ENCODE results near the gene MYLK. TPM values are rescaled to one million over a fixed set of nuclear protein-coding genes. Genes with fewer than 3 reads are reported as not detected.

The MYLK gene
- total RNA-seq, 1 donor from 2014 or later, result 4.3 TPM

GRCh38 chr3:123692041-123692440 lies 192.1 kb downstream of the MYLK start:
- Mint-ChIP-seq H3K9me3 (ENCODE audit: unreplicated experiment) (peaks cover 3% of the 10 kb centered on the region), H3K36me3 (ENCODE audit: unreplicated experiment) (no peaks in the 10 kb centered on the region), H3K27ac (ENCODE audit: unreplicated experiment) (no peak overlapping the region), H3K4me3 (ENCODE audit: unreplicated experiment) (no peak overlapping the region), H3K27me3 (ENCODE audit: unreplicated experiment) (peaks cover 1% of the 10 kb centered on the region), H3K4me1 (ENCODE audit: low read depth, unreplicated experiment) (no peaks in the 10 kb centered on the region)
- no peak for TF ChIP-seq CTCF (IDR thresholded peaks at IDR 0.05; ENCODE audit: partially characterized antibody, unreplicated experiment)
- DNase-seq, result no peak

- no peak for TF ChIP-seq CTCF (IDR thresholded peaks at IDR 0.05; ENCODE audit: partially characterized antibody, unreplicated experiment)
- no peak overlapping the region for H3K4me3 Mint-ChIP-seq (ENCODE audit: unreplicated experiment)
- H3K27ac Mint-ChIP-seq (ENCODE audit: unreplicated experiment), result no peak overlapping the region
- no peaks in the 10 kb centered on the region for H3K36me3 Mint-ChIP-seq (ENCODE audit: unreplicated experiment)
- no peaks in the 10 kb centered on the region for H3K4me1 Mint-ChIP-seq (ENCODE audit: low read depth, unreplicated experiment)
- H3K27me3 Mint-ChIP-seq (ENCODE audit: unreplicated experiment), result no peaks in the 10 kb centered on the region
- peaks cover 3% of the 10 kb centered on the region for H3K9me3 Mint-ChIP-seq (ENCODE audit: unreplicated experiment)
- DNase-seq, result no peak
Observed at GRCh38 chr3:123689831-123690230, 194.3 kb downstream of the MYLK start.

- TF ChIP-seq CTCF (IDR thresholded peaks at IDR 0.05; ENCODE audit: partially characterized antibody, unreplicated experiment), result no peak
- H3K4me1 Mint-ChIP-seq (ENCODE audit: low read depth, unreplicated experiment), result no peaks in the 10 kb centered on the region
- no peaks in the 10 kb centered on the region for H3K36me3 Mint-ChIP-seq (ENCODE audit: unreplicated experiment)
- no peaks in the 10 kb centered on the region for H3K27me3 Mint-ChIP-seq (ENCODE audit: unreplicated experiment)
- no peak overlapping the region for H3K27ac Mint-ChIP-seq (ENCODE audit: unreplicated experiment)
- peaks cover 3% of the 10 kb centered on the region for H3K9me3 Mint-ChIP-seq (ENCODE audit: unreplicated experiment)
- H3K4me3 Mint-ChIP-seq (ENCODE audit: unreplicated experiment), result no peak overlapping the region
- no peak for DNase-seq
Observed at GRCh38 chr3:123688241-123688747, 195.8 kb downstream of the MYLK start.

GRCh38 chr3:123687286-123687685 lies 196.8 kb downstream of the MYLK start:
- Mint-ChIP-seq H3K4me3 (ENCODE audit: unreplicated experiment) (no peak overlapping the region), H3K4me1 (ENCODE audit: low read depth, unreplicated experiment) (no peaks in the 10 kb centered on the region), H3K9me3 (ENCODE audit: unreplicated experiment) (peaks cover 3% of the 10 kb centered on the region), H3K27ac (ENCODE audit: unreplicated experiment) (no peak overlapping the region), H3K27me3 (ENCODE audit: unreplicated experiment) (no peaks in the 10 kb centered on the region), H3K36me3 (ENCODE audit: unreplicated experiment) (no peaks in the 10 kb centered on the region)
- no peak for DNase-seq
- TF ChIP-seq CTCF (IDR thresholded peaks at IDR 0.05; ENCODE audit: partially characterized antibody, unreplicated experiment), result no peak

- DNase-seq, result no peak
- H3K4me3 Mint-ChIP-seq (ENCODE audit: unreplicated experiment), result no peak overlapping the region
- TF ChIP-seq CTCF (IDR thresholded peaks at IDR 0.05; ENCODE audit: partially characterized antibody, unreplicated experiment), result no peak
- peaks cover 2% of the 10 kb centered on the region for H3K4me1 Mint-ChIP-seq (ENCODE audit: low read depth, unreplicated experiment)
- H3K36me3 Mint-ChIP-seq (ENCODE audit: unreplicated experiment), result no peaks in the 10 kb centered on the region
- H3K27me3 Mint-ChIP-seq (ENCODE audit: unreplicated experiment), result peaks cover 6% of the 10 kb centered on the region
- no peak overlapping the region for H3K27ac Mint-ChIP-seq (ENCODE audit: unreplicated experiment)
- peaks cover 4% of the 10 kb centered on the region for H3K9me3 Mint-ChIP-seq (ENCODE audit: unreplicated experiment)
Observed at GRCh38 chr3:123686251-123686650, 197.9 kb downstream of the MYLK start.
